Prostate gland (tissue), 2 donors: ENCODE measurements around the gene TMPRSS11E. TPM values are rescaled to one million over a fixed set of nuclear protein-coding genes. Genes with fewer than 3 reads are reported as not detected.

Experiments
- DNase-seq: peaks from one replicate; pipeline ENCODE4 v3.0.0-alpha.2; 2019; ENCODE audit warnings: low spot score
- H3K27ac ChIP-seq, 2 donors: fragments of 200-600 bp; sonication (generic); 2 replicates each; pipeline ENCODE4 v1.5.1; 2017 to 2019
- H3K27me3 ChIP-seq: fragments of 200-600 bp; sonication (generic); replicated peaks from 2 replicates; pipeline ENCODE4 v1.5.1; 2019; ENCODE audit not compliant: insufficient read depth
- H3K36me3 ChIP-seq, 2 donors: fragments of 200-600 bp; sonication (generic); 1 replicate in 1 of 2; 2 replicates in 1 of 2; pipeline versions ENCODE4 v1.5.1 to v1.8.1; 2017 to 2019
- H3K4me1 ChIP-seq: fragments of 200-600 bp; sonication (generic); replicated peaks from 2 replicates; pipeline ENCODE4 v1.5.1; 2019
- H3K4me3 ChIP-seq, 2 donors: fragments of 200-600 bp; sonication (generic); 2 replicates each; pipeline ENCODE4 v1.5.1; 2017 to 2019
- H3K9me3 ChIP-seq: fragments of 200-600 bp; sonication (generic); 2 replicates; pipeline ENCODE4 v1.5.1; 2017
- POLR2A ChIP-seq: fragments of 450-650 bp; IDR thresholded peaks from one replicate; pipeline ENCODE4 v1.6.1; 2016; ENCODE audit warnings: antibody characterized with exemption, mild to moderate bottlenecking
- POLR2AphosphoS5 ChIP-seq: sonication (generic); formaldehyde crosslinking; IDR thresholded peaks from one replicate; pipeline ENCODE4 v1.6.1; 2017; ENCODE audit warnings: antibody characterized with exemption
- WGBS: methylation state at CpG from one replicate; pipeline ENCODE4 v1.1.5; 2018; 5-methylcytosine and 5-hydroxymethylcytosine counted together
- intact Hi-C: fragments of 100-400 bp; cut with DNase I; formaldehyde crosslinking; loops from one replicate; pipeline ENCODE4 v1.14.2; 2022
- total RNA-seq, 2 donors: library from RNA; depleted of rRNA; stranded (reverse); fragments of >200 nt; gene quantifications; one replicate each; pipeline ENCODE4 v1.1.0, GENCODE V29; 2016
- TF ChIP-seq, protein P1 (sequence below), 4 experiments: fragments of 200-600 bp in 2 of 4; fragments of 450-650 bp in 2 of 4; sonication (generic) in 2 of 4; IDR thresholded peaks; 1 replicate in 3 of 4; 2 replicates in 1 of 4; pipeline ENCODE4 v1.5.1; 2016 to 2019; ENCODE audit warnings: antibody characterized with exemption in 4 of 4, mild to moderate bottlenecking in 2 of 4, moderate library complexity in 2 of 4

Gene TMPRSS11E
- total RNA-seq, 2 donors from 2014 or later: 1.6 to 4.2 TPM

DNA sequence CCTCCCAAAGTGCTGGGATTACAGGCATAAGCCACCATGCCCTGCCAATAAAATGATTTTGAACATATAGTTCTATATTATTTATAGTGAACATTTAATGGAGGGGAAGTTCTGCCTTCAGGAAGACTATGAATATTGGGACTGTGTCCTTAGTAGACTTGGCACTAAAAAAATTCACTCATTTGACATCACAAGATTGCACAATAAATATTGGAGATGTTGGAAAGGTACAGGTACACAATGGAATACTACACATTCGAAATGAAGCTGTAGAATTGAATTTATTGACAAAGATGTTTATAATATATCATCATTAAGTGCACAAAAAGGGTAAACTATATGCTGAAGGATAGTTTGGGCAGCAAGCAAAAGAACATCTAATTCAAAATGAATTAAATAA is 13.0 kb upstream of the TMPRSS11E start:
- no peaks in the 10 kb centered on the region for H3K4me1 ChIP-seq
- 79% methylated on average over 1 of the region's 1 CpG for WGBS
- H3K27ac ChIP-seq: no peak overlapping the region
- TF ChIP-seq POLR2AphosphoS5: no peak
- TF ChIP-seq, protein P1, sequence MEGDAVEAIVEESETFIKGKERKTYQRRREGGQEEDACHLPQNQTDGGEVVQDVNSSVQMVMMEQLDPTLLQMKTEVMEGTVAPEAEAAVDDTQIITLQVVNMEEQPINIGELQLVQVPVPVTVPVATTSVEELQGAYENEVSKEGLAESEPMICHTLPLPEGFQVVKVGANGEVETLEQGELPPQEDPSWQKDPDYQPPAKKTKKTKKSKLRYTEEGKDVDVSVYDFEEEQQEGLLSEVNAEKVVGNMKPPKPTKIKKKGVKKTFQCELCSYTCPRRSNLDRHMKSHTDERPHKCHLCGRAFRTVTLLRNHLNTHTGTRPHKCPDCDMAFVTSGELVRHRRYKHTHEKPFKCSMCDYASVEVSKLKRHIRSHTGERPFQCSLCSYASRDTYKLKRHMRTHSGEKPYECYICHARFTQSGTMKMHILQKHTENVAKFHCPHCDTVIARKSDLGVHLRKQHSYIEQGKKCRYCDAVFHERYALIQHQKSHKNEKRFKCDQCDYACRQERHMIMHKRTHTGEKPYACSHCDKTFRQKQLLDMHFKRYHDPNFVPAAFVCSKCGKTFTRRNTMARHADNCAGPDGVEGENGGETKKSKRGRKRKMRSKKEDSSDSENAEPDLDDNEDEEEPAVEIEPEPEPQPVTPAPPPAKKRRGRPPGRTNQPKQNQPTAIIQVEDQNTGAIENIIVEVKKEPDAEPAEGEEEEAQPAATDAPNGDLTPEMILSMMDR (IDR thresholded peaks at IDR 0.05): no peak
- TF ChIP-seq POLR2A: no peak
- H3K36me3 ChIP-seq: no peaks in the 10 kb centered on the region
- no peak for DNase-seq
- H3K9me3 ChIP-seq: no peaks in the 10 kb centered on the region
- H3K4me3 ChIP-seq: no peak overlapping the region
- intact Hi-C loops: no loop called here
- H3K27me3 ChIP-seq: no peaks in the 10 kb centered on the region

DNA sequence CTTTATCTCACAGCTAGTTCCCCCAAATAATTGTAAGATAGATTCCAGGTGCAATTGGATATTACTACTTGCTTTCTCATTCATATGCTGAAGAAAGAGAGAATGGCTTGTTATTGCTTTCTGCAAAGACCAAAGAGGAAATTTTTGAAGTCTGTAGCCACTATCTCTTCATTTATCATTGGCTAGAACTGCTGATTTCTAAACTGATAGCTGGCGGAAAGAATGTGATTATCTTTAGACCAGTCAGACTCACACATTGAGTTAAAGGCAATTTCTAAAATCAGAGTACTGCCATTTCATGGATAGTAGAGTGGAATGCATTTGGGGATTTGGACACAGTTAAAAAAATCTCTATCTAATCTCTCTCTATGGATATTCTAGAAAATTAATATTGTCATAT is 12.4 kb upstream of the TMPRSS11E start:
- Histone ChIP-seq H3K4me1 (no peaks in the 10 kb centered on the region), H3K36me3 (no peaks in the 10 kb centered on the region), H3K4me3 (no peak overlapping the region), H3K9me3 (no peaks in the 10 kb centered on the region), H3K27me3 (no peaks in the 10 kb centered on the region), H3K27ac (no peak overlapping the region)
- 35% methylated on average over 1 of the region's 1 CpG for WGBS
- no peak for TF ChIP-seq POLR2A
- no peak for TF ChIP-seq POLR2AphosphoS5
- TF ChIP-seq, protein P1 (IDR thresholded peaks at IDR 0.05): no peak
- intact Hi-C loops: no loop called here
- no peak for DNase-seq

DNA sequence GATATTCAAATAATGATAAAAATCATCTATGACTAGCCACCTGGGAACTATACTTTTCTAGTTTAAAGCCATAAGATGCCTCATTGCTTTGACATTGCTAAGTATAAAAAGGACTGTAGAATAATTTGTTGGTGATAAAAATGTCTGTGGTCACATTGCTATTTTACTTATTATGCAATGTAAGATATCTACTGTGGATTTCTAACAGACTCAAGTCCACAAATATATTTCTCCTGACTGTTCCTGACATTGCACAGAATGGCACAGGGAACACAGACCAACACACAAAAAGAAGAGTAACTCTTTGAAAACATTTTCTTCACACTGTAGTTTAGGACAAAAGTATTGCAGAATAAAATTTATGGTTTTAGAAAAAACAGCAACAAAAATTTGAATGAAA is 2.2 kb upstream of the TMPRSS11E start:
- intact Hi-C loops: no loop called here
- Histone ChIP-seq H3K27me3 (no peaks in the 10 kb centered on the region), H3K27ac (no peak overlapping the region), H3K36me3 (no peaks in the 10 kb centered on the region), H3K9me3 (no peaks in the 10 kb centered on the region), H3K4me3 (no peak overlapping the region), H3K4me1 (no peaks in the 10 kb centered on the region)
- TF ChIP-seq POLR2A (no peak), POLR2AphosphoS5 (no peak)
- TF ChIP-seq, protein P1 (IDR thresholded peaks at IDR 0.05): no peak
- no peak for DNase-seq

DNA sequence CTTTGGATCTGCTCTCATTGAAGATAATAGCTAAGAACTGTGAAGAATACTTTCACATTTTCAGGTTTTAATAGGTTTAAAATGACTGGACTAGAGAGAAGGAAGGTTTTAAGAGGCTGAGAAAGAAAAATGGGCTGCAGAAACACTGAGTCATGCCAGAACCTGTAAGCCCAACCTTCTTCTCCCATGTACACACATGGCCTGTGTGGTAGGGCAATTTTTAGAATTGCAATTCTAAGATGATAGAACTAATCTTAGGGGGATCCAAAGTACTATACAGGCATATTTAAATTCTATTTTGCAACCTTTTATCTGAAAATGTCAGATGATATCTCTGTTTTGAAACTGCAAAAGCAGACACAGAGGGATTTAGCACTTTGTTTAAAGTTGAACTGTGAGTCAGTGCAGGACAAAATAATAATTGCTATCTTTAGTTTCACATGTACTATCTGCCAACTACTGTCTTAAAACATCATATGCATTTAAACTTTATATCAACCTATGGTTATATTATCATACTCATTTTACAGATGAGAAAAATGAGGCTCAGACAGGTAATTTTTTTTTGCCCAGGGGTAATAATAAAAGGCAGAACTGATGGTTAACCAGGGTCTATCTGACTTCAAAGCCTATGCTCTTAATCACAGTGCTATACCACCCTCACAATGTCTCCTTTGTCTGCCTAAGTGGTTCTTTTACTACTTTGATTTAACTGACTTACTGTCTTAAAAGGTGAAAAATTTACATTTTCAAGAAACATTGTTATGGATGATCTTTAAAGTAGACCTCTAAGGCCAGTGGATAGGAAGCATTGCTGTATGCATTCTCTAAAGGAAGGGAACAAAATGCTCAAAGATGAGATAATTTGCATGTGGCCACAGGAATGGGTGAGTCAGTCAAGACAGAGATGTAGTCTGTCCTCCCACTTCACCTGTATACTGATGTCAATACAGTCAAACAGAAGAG is 4.3 kb downstream of the TMPRSS11E start:
- Histone ChIP-seq H3K27me3 (no peaks in the 10 kb centered on the region), H3K4me1 (no peaks in the 10 kb centered on the region), H3K9me3 (no peaks in the 10 kb centered on the region), H3K36me3 (no peaks in the 10 kb centered on the region), H3K4me3 (no peak overlapping the region), H3K27ac (no peak overlapping the region)
- intact Hi-C loops: no loop called here
- TF ChIP-seq, protein P1 (IDR thresholded peaks at IDR 0.05): no peak
- no peak for TF ChIP-seq POLR2AphosphoS5
- TF ChIP-seq POLR2A: no peak
- no peak for DNase-seq

DNA sequence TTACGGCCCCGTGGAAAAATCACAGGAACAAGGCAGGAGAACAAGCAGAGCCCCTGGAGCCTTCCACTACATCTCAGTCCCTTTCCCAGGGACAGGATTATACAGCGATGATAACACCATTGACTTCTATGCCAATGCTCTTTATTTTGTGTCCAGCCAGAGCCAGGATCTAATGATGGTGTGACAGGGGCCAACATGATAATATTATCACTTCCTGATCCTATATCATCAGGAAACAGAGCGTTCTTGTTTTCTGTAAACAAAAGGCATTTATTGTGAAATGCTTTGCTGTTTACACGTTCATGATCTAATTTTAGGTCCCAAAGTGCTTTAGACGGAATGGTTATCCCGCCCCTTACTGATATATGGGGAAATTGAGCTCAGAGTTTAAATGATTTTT is 12.8 kb downstream of the TMPRSS11E start:
- no peaks in the 10 kb centered on the region for H3K9me3 ChIP-seq
- H3K4me1 ChIP-seq: no peaks in the 10 kb centered on the region
- WGBS: 77% methylated on average over 7 of the region's 7 CpGs
- no peak overlapping the region for H3K27ac ChIP-seq
- intact Hi-C loops: no loop called here
- DNase-seq: no peak
- TF ChIP-seq, protein P1 (IDR thresholded peaks at IDR 0.05): no peak
- no peak for TF ChIP-seq POLR2AphosphoS5
- no peak overlapping the region for H3K4me3 ChIP-seq
- H3K27me3 ChIP-seq: no peaks in the 10 kb centered on the region
- no peaks in the 10 kb centered on the region for H3K36me3 ChIP-seq
